Fibroblast of lung (primary cell): ENCODE results near the gene LTBP4. TPM values are rescaled to one million over a fixed set of nuclear protein-coding genes. Genes with fewer than 3 reads are reported as not detected.
"Not testable (repeated sequence)": the region's sequence is repeated elsewhere in the genome, so short reads cannot be mapped to it uniquely, and the experiment has no call there.

Experiments
- DNase-seq, 2 donors: peaks; one replicate each; pipeline versions ENCODE4 v3.0.0 to v3.0.0-alpha.2; 2010; ENCODE audit warnings: low read depth in 2 of 2
- H2AFZ ChIP-seq: 2 replicates; pipeline ENCODE4 v1.5.1; 2012; ENCODE audit warnings: low read length, control low read depth, inconsistent platforms
- H3K27ac ChIP-seq: 2 replicates; pipeline ENCODE4 v1.5.1; 2011; ENCODE audit warnings: low read length, control low read depth; ENCODE audit not compliant: insufficient read depth
- H3K27me3 ChIP-seq: 2 replicates; pipeline ENCODE4 v1.5.1; 2011; ENCODE audit warnings: mild to moderate bottlenecking, low read length; ENCODE audit not compliant: control insufficient read depth, insufficient read depth
- H3K36me3 ChIP-seq: 2 replicates; pipeline ENCODE4 v1.5.1; 2011; ENCODE audit warnings: low read length; ENCODE audit not compliant: control insufficient read depth, insufficient read depth
- H3K4me1 ChIP-seq: 2 replicates; pipeline ENCODE4 v1.5.1; 2011; ENCODE audit warnings: low read length; ENCODE audit not compliant: control insufficient read depth, insufficient read depth; ENCODE audit errors: extremely low read depth
- H3K4me2 ChIP-seq: 2 replicates; pipeline ENCODE4 v1.5.1; 2011; ENCODE audit warnings: low read length, control low read depth; ENCODE audit not compliant: insufficient read depth; ENCODE audit errors: extremely low read depth
- H3K4me3 ChIP-seq, 4 experiments: fragments of 200-600 bp in 1 of 4; sonication (generic) in 1 of 4; replicated peaks in 1 of 4; 2 replicates each; pipeline ENCODE4 v1.5.1; 2011 to 2016; ENCODE audit warnings: low read length in 4 of 4, low read depth in 3 of 4, mild to moderate bottlenecking in 3 of 4, control low read depth in 2 of 4, inconsistent platforms in 1 of 4, mixed read lengths in 1 of 4; ENCODE audit not compliant: insufficient read depth in 1 of 4; ENCODE audit errors: control extremely low read depth in 1 of 4
- H3K79me2 ChIP-seq: 2 replicates; pipeline ENCODE4 v1.5.1; 2012; ENCODE audit warnings: mild to moderate bottlenecking, low read length, inconsistent platforms; ENCODE audit not compliant: control insufficient read depth, insufficient read depth
- H3K9ac ChIP-seq: 2 replicates; pipeline ENCODE4 v1.5.1; 2011; ENCODE audit warnings: mild to moderate bottlenecking, low read length, control low read depth; ENCODE audit not compliant: insufficient read depth
- H3K9me3 ChIP-seq: 2 replicates; pipeline ENCODE4 v1.5.1; 2012; ENCODE audit warnings: low read depth, low read length; ENCODE audit not compliant: control insufficient read depth, insufficient read depth
- H4K20me1 ChIP-seq: 2 replicates; pipeline ENCODE4 v1.5.1; 2011; ENCODE audit warnings: low read length; ENCODE audit not compliant: control insufficient read depth, insufficient read depth; ENCODE audit errors: extremely low read depth
- EZH2 ChIP-seq: IDR thresholded peaks from 2 replicates; pipeline ENCODE4 v1.5.1; 2012; ENCODE audit warnings: low read length, control low read depth, mild to moderate bottlenecking; ENCODE audit errors: missing control alignments
- polyA plus RNA-seq, 2 donors: library from polyadenylated mRNA; depleted of rRNA in 1 of 2; stranded (reverse) in 1 of 2; unstranded in 1 of 2; fragments of >200 nt; gene quantifications; 2 replicates each; pipeline ENCODE4 v1.2.1, GENCODE V29; 2011 to 2012; ENCODE audit warnings: missing spikeins in 1 of 2
- total RNA-seq: library from RNA; depleted of rRNA; stranded (reverse); fragments of >200 nt; gene quantifications from 2 replicates; pipeline ENCODE4 v1.2.1, GENCODE V29; 2014
- TF ChIP-seq, protein P1 (sequence below), 2 donors: IDR thresholded peaks in 1 of 2; conservative IDR thresholded peaks in 1 of 2; 1 replicate in 1 of 2; 2 replicates in 1 of 2; pipeline ENCODE4 v1.5.1; 2011 to 2012; ENCODE audit warnings: low read length in 2 of 2, control low read depth in 1 of 2, inconsistent platforms in 1 of 2, low read depth in 1 of 2, mild to moderate bottlenecking in 1 of 2

LTBP4 gene
- total and polyA plus RNA-seq, 2 donors (not counting 1 experiment from before 2014, with no cell fraction given), result 31.7 to 46.4 TPM

DNA sequence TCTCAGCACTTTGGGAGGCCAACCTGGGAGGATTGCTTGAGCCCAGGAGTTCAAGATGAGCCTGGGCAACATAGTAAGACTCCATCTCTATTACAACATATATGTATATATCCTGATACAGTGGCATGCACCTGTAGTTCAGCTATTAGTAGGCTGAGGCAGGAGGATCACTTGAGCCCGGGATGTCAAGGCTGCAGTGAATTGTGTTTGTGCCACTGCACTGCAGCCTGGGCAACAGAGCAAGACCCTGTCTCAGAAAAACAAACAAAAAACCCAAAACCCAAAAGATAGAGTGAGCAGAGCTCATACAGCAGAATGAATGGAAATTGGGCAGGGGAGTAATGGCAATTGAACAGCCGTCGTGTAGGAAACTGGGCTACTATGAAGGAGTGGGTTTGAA, 41.8 kb upstream of the LTBP4 start:
- no peaks in the 10 kb centered on the region for H3K79me2 ChIP-seq
- H3K27me3 ChIP-seq, result no peaks in the 10 kb centered on the region
- H3K36me3 ChIP-seq, result no peaks in the 10 kb centered on the region
- TF ChIP-seq, protein P1, sequence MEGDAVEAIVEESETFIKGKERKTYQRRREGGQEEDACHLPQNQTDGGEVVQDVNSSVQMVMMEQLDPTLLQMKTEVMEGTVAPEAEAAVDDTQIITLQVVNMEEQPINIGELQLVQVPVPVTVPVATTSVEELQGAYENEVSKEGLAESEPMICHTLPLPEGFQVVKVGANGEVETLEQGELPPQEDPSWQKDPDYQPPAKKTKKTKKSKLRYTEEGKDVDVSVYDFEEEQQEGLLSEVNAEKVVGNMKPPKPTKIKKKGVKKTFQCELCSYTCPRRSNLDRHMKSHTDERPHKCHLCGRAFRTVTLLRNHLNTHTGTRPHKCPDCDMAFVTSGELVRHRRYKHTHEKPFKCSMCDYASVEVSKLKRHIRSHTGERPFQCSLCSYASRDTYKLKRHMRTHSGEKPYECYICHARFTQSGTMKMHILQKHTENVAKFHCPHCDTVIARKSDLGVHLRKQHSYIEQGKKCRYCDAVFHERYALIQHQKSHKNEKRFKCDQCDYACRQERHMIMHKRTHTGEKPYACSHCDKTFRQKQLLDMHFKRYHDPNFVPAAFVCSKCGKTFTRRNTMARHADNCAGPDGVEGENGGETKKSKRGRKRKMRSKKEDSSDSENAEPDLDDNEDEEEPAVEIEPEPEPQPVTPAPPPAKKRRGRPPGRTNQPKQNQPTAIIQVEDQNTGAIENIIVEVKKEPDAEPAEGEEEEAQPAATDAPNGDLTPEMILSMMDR (conservative IDR thresholded peaks at IDR 0.05 in 1 of 2, IDR thresholded peaks at IDR 0.05 in 1 of 2; ENCODE audit: low read depth in 1 of 2, low read length in 2 of 2), result no peak
- no peak for TF ChIP-seq EZH2
- H4K20me1 ChIP-seq, result no peaks in the 10 kb centered on the region
- no peak overlapping the region for H3K4me3 ChIP-seq
- H3K27ac ChIP-seq, result no peak overlapping the region
- H3K9me3 ChIP-seq, result no peaks in the 10 kb centered on the region
- no peak overlapping the region for H3K4me2 ChIP-seq
- no peak overlapping the region for H2AFZ ChIP-seq
- no peak overlapping the region for H3K9ac ChIP-seq
- H3K4me1 ChIP-seq, result no peaks in the 10 kb centered on the region
- no peak for DNase-seq

DNA sequence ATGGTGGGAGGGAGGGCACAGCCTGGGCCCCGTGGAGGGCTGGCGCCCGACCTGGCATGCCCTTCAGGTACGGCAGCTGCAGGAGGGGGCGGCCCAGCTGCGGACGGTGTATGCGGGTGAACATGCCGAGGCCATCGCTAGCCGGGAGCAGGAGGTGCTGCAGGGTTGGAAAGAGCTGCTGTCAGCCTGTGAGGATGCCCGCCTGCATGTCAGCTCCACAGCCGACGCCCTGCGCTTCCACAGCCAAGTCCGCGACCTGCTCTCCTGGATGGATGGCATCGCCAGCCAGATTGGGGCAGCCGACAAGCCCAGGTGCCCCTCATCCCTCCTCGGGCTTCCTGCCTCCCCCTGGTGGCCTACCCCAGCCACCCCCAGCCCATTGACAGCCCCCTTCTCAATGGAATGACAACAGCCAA, 41.1 kb upstream of the LTBP4 start:
- H3K79me2 ChIP-seq, result no peaks in the 10 kb centered on the region
- TF ChIP-seq, protein P1 (conservative IDR thresholded peaks at IDR 0.05 in 1 of 2, IDR thresholded peaks at IDR 0.05 in 1 of 2; ENCODE audit: low read depth in 1 of 2, low read length in 2 of 2), result no peak
- TF ChIP-seq EZH2, result no peak
- no peaks in the 10 kb centered on the region for H3K4me1 ChIP-seq
- H3K27ac ChIP-seq, result no peak overlapping the region
- H3K9ac ChIP-seq, result no peak overlapping the region
- H2AFZ ChIP-seq, result no peak overlapping the region
- no peaks in the 10 kb centered on the region for H3K9me3 ChIP-seq
- H3K4me2 ChIP-seq, result no peak overlapping the region
- no peaks in the 10 kb centered on the region for H3K36me3 ChIP-seq
- DNase-seq, result no peak
- H3K27me3 ChIP-seq, result no peaks in the 10 kb centered on the region
- H3K4me3 ChIP-seq, result no peak overlapping the region
- H4K20me1 ChIP-seq, result no peaks in the 10 kb centered on the region

DNA sequence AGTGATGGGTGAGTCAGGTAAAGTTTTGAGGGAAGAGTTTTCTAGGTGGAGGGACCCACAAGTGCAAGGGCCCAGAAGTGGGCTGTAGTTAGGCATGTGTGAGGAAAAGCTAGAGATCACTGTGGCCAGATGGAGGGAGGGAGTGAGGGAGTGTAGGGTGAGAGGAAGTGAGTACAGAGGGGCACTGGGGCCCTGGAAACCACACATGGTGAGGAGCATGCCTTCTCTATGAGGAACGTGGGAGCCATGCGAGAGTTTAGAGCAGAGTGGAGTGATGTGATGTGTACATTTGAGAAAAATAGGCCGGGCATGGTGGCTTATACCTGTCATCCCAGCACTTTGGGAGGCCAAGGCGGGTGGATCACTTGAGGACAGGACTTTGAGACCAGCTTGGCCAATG, 39.2 kb upstream of the LTBP4 start:
- no peak for DNase-seq
- H3K36me3 ChIP-seq, result no peaks in the 10 kb centered on the region
- H3K4me1 ChIP-seq, result no peaks in the 10 kb centered on the region
- TF ChIP-seq, protein P1 (conservative IDR thresholded peaks at IDR 0.05 in 1 of 2, IDR thresholded peaks at IDR 0.05 in 1 of 2; ENCODE audit: low read depth in 1 of 2, low read length in 2 of 2), result no peak
- no peak for TF ChIP-seq EZH2
- H3K9ac ChIP-seq, result no peak overlapping the region
- H4K20me1 ChIP-seq, result no peaks in the 10 kb centered on the region
- H3K9me3 ChIP-seq, result no peaks in the 10 kb centered on the region
- H3K4me2 ChIP-seq, result no peak overlapping the region
- H2AFZ ChIP-seq, result no peak overlapping the region
- H3K4me3 ChIP-seq, result no peak overlapping the region
- no peak overlapping the region for H3K27ac ChIP-seq
- H3K79me2 ChIP-seq, result no peaks in the 10 kb centered on the region
- H3K27me3 ChIP-seq, result peaks cover 3% of the 10 kb centered on the region

DNA sequence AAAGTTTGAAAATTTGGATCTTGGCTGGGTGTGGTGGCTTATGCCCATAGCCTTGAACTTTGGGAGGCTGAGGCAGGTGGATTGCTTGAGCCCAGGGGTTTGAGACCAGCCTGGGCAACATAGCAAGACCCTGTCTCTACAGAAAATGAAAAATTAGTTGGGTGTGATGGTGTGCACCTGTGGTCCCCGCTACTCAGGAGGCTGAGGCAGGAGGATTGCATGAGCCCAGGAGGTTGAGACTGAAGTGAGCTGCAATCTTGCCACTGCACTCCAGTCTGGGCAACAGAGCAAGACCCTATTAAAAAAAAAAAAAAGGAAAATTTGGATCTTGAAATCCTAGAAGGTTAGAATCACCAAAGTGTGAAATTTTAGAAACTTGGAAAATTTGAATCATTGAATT, 36.6 kb upstream of the LTBP4 start:
- H3K9ac ChIP-seq, H2AFZ ChIP-seq, H3K9me3 ChIP-seq, H3K79me2 ChIP-seq, DNase-seq, H4K20me1 ChIP-seq, H3K27ac ChIP-seq, H3K27me3 ChIP-seq, H3K4me2 ChIP-seq, H3K4me1 ChIP-seq, H3K36me3 ChIP-seq, H3K4me3 ChIP-seq: not testable (repeated sequence)
